Activated T-cell treated with anti-CD3 and anti-CD28 coated beads, Interleukin-2, amount 50 U/mL, for 72 hours (primary cell): ENCODE results near the gene UBTF. TPM values are rescaled to one million over a fixed set of nuclear protein-coding genes. Genes with fewer than 3 reads are reported as not detected.
A peak's percentile ranks its signal among the peaks of the same experiment; 100 is the strongest.
"Not testable (repeated sequence)": the region's sequence is repeated elsewhere in the genome, so short reads cannot be mapped to it uniquely, and the experiment has no call there.

ENCODE experiments used
- ATAC-seq, 2 donors: fragments of 150-1000 bp; cut with Tn5 transposase; replicated peaks in 1 of 2; 2 replicates each; pipeline ENCODE4 v1.10.0; 2021; ENCODE audit warnings: moderate library complexity in 2 of 2, mild to moderate bottlenecking in 1 of 2
- DNase-seq, 2 donors: peaks; one replicate each; pipeline ENCODE4 v3.0.0; 2021 to 2022; ENCODE audit warnings: mixed read lengths in 1 of 2
- H3K27ac Mint-ChIP-seq: one replicate; pipeline ENCODE4 v1.8.0; 2022; ENCODE audit warnings: mild to moderate bottlenecking, moderate library complexity, mixed read lengths
- H3K27me3 Mint-ChIP-seq: one replicate; pipeline ENCODE4 v1.8.0; 2022; ENCODE audit warnings: low read depth, mixed read lengths
- H3K36me3 Mint-ChIP-seq, 2 donors: one replicate each; pipeline ENCODE4 v1.8.0; 2022; ENCODE audit warnings: mixed read lengths in 2 of 2, mild to moderate bottlenecking in 1 of 2; ENCODE audit not compliant: insufficient read depth in 2 of 2
- H3K4me1 Mint-ChIP-seq: one replicate; pipeline ENCODE4 v1.8.0; 2022; ENCODE audit warnings: low read depth, mixed read lengths
- H3K4me3 Mint-ChIP-seq, 2 donors: one replicate each; pipeline ENCODE4 v1.8.0; 2022; ENCODE audit warnings: mild to moderate bottlenecking in 2 of 2, mixed read lengths in 2 of 2, moderate library complexity in 2 of 2
- H3K9me3 Mint-ChIP-seq, 2 donors: one replicate each; pipeline ENCODE4 v1.8.0; 2022; ENCODE audit warnings: mixed read lengths in 2 of 2
- total RNA-seq, 2 donors: library from RNA; stranded (reverse); gene quantifications; one replicate each; pipeline ENCODE4 v1.2.3, GENCODE V29; 2022

UBTF gene
- total RNA-seq, 2 donors from 2014 or later = 105 to 125 TPM

DNA sequence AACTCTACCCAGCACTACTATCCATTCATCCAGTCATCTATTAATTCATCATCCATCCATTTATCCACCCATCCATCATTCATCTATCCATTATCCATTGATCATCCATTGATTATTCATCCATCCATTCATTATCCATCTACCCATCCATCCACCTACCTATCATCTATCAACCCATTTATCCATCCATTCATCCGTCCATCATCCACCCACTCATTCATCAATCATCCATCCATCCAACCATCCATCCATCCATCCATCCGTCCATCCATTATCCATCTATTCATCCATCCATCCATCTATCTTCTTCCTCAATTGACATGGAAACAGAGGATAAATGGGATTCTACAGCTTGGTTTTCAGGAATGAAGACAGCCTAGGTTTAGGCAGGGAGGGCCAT lies 36.4 kb upstream of the UBTF start:
- Mint-ChIP-seq H3K9me3 (no peaks in the 10 kb centered on the region), H3K4me3 (no peak overlapping the region), H3K36me3 (no peaks in the 10 kb centered on the region)

DNA sequence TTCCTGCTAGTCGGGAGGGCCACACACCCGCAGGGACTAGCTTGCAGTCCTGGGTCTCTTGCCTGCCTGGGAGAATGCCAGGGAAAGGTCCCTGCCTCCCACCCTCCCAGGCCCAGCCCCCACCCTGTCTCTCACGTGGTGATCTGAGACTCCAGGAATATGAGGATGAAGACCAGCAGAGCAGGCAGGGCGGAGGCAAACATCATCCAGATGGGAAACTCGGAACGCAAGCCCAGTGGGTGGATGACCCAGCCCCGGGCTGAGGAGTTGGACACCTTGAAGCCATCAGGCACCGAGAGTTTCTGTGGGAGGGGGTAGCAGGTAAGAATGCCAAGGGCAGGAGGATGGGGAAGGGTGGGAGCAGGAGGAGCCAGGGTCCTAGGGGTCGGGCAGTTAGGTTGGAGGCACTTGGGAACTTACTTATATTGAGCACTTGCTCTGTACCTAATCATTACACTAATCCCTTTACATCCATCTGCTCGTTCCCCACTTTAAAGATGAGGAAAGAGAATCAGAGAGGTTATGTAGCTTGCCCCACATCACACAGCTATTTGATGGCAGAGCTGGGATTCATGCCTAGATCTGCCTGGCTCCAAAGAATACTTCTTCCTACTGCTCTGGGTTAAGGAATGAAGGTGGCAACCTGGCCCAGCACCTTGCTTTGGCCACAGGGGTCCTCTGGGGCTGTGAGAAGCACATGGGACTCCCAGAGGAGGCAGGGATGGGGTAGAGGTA lies 35.1 kb upstream of the UBTF start:
- H3K4me3 Mint-ChIP-seq = no peak overlapping the region
- no peak for DNase-seq

More for the DNA sequence above, 36.4 kb upstream of the UBTF start:
- Mint-ChIP-seq H3K27ac (no peak overlapping the region), H3K27me3 (no peaks in the 10 kb centered on the region), H3K4me1 (no peaks in the 10 kb centered on the region)
- DNase-seq (no peak), ATAC-seq (no peak)

DNA sequence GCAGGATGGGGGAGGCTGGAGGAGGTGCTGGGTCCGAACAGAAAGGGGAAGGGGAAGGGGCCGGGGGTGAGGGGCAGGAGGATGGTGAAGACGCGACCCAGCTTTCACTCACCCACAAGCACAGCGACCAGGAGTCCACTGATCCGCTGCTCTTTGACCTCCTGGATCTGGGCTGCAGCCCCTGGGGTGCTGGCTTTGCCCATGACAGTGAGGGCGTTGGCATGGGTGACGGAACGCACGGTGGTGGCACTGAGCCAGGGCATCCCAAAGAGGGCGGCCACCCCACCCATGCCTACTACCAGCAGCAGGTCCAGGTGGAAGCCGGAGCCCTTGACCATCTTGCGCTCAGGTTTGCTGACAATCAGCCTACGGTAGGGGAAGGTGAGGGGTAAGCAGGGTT lies 33.5 kb upstream of the UBTF start:
- no peak overlapping the region for H3K27ac Mint-ChIP-seq
- H3K36me3 Mint-ChIP-seq = no peaks in the 10 kb centered on the region
- no peak for ATAC-seq
- peaks cover 11% of the 10 kb centered on the region for H3K4me1 Mint-ChIP-seq
- no peak overlapping the region for H3K4me3 Mint-ChIP-seq
- H3K9me3 Mint-ChIP-seq = no peaks in the 10 kb centered on the region
- no peaks in the 10 kb centered on the region for H3K27me3 Mint-ChIP-seq
- no peak for DNase-seq

More for the DNA sequence above, 35.1 kb upstream of the UBTF start:
- H3K27ac Mint-ChIP-seq = no peak overlapping the region
- ATAC-seq = no peak
- no peaks in the 10 kb centered on the region for H3K36me3 Mint-ChIP-seq
- H3K9me3 Mint-ChIP-seq = no peaks in the 10 kb centered on the region
- no peaks in the 10 kb centered on the region for H3K4me1 Mint-ChIP-seq
- no peaks in the 10 kb centered on the region for H3K27me3 Mint-ChIP-seq

DNA sequence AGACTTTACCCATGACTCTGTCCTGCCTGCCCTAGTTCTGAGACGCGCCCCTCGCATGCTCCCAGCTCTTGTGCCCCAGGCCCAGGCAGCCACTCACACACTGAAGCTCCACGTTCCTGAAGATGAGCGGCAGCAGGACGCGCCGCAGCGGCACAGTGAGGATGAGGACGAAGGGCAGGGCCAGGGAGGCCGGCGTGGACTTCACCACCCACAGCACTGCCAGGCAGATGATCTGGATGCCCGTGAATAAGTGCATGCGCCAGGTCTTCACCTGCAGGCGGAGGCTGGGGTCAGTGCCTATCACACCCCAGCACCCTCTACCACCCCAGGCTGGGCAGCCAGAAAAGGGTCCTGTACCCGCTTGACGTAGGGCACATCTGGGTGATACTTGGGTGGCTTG lies 31.6 kb upstream of the UBTF start:
- DNase-seq (no peak), ATAC-seq (no peak)
- Mint-ChIP-seq H3K27ac (no peak overlapping the region), H3K9me3 (no peaks in the 10 kb centered on the region), H3K36me3 (no peaks in the 10 kb centered on the region), H3K4me1 (peaks cover 28% of the 10 kb centered on the region), H3K27me3 (no peaks in the 10 kb centered on the region), H3K4me3 (no peak overlapping the region)

DNA sequence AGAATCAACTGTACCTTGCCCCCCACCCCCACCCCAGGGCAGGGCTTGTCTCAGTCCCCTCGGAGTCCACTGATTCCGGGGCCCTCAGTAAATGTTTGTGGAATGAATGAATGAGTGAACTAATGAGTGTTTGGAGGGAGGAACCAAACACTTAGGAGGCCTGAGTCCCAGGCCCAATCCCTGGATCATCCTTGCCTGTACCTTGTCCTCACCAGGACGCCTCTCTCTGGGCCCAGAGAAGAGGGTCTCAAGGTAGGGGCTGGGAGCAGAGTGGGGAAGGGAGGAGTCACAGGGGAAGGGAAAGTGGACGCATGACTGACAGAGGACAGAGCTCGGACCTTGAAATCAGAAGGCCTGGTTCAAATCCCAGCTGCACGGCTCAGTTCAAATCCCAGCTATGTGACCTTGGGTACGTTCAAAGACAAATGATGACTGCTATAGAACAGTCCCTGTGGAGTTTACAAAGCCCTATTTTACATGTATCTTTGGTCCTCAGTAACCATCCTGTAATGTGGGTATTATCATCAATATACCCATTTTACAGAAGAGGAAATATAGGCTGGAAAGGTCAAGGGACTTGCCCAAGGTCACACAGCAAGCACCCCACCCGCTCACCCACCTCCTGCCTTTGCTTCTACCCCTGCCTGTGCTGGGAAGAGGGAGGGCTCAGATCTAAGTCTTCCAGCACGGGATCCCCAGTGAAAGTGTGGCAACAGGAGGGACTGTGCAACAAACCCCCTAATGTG lies 30.2 kb upstream of the UBTF start:
- H3K27me3 Mint-ChIP-seq = no peaks in the 10 kb centered on the region
- H3K4me1 Mint-ChIP-seq = peaks cover 39% of the 10 kb centered on the region
- no peaks in the 10 kb centered on the region for H3K36me3 Mint-ChIP-seq
- no peaks in the 10 kb centered on the region for H3K9me3 Mint-ChIP-seq
- DNase-seq (no peak), ATAC-seq (no peak)
- H3K4me3 Mint-ChIP-seq = no peak overlapping the region
- no peak overlapping the region for H3K27ac Mint-ChIP-seq

DNA sequence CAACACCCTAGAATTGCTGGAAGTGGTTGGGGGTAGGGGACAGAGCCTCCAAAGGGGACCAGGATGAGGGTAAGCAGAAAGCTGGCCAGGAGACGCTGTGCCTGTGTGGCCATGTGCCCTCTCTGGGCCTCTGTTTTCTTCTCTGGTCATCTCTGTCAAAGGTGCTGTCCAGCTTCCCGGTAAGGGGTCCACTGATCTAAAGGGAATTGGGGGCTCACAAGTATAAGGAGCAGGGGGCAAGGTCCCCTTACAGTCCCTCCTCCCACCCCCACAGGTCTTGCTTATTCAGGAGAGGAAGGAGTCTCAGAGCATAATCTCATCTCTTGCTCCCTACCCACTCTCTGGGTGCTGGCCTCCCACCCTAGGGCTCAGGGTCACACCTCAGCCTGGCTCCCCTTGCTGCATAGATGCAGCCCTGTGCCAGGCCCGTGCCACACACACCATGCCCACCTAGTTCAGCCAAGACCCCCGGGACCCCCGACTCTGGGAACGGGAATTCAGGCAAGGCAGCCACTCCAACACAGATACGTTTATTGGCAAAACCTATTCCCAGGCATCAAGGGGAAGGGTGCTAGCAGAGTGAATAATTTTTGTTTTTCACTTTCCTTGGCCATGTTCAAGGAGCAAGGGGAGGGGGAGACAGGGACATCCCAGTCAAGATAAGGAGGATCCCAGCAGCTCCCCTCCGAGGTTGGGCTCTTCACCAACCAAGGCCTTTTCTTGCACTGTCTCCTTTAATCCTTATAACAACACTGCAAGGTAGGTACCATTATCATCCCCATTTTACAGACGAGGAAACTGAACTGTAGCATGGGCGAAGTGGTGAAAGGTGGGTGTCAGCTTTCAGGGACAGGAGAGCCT lies 28.6 kb upstream of the UBTF start:
- Mint-ChIP-seq H3K27ac (no peak overlapping the region), H3K36me3 (no peaks in the 10 kb centered on the region), H3K9me3 (no peaks in the 10 kb centered on the region), H3K4me1 (peaks cover 39% of the 10 kb centered on the region), H3K27me3 (no peaks in the 10 kb centered on the region), H3K4me3 (no peak overlapping the region)
- no peak for ATAC-seq
- DNase-seq = no peak

DNA sequence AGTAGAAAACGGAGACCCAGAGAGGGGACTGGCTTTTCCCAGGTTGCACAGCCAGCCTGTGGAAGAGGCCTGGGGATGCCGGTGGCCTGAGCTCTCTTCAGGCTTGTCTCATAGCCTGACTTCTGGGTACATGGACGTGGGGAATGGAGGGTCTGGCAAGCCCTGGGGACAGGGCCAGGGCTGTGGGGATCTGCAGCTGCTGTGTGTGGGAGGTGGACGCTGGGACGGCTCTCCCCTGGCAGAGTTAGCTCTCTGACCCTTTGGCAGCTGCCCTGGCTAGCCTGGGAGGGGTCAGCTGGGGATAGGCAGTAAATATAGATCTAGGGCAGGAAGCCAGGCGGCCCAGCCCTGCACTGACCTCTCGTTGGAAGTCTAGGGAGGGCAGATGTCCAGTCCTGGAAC lies 28.0 kb upstream of the UBTF start:
- Mint-ChIP-seq H3K9me3 (no peaks in the 10 kb centered on the region), H3K4me3 (no peak overlapping the region), H3K4me1 (peaks cover 39% of the 10 kb centered on the region), H3K27me3 (no peaks in the 10 kb centered on the region), H3K36me3 (no peaks in the 10 kb centered on the region), H3K27ac (no peak overlapping the region)
- ATAC-seq (no peak), DNase-seq (no peak)

DNA sequence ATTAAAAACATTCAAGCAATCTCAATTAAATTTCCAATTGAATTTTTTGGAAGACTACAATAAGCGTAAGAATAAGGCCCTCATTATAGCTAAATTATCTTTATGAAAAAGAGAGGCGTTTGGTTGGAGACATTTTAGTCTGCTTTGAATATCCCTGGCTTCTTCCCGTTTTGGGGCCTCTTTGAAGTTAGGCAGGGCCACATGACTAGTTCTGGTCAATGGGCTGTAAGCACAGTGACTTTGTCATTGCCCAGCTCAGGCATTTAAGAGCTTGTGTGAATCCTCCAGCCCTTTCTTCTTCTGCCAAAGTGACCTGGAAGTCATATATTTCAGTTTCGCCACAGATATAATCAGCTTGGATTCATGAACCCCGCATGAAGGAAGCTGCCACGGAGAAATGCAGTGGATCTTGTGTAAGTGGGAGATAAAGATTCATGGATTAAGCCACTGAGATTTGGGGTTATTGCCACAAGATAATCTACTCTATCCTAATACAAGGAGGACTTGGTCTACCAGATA lies 21.7 kb upstream of the UBTF start:
- Mint-ChIP-seq H3K4me1 (peaks cover 12% of the 10 kb centered on the region), H3K27me3 (no peaks in the 10 kb centered on the region), H3K4me3 (no peak overlapping the region), H3K9me3 (no peaks in the 10 kb centered on the region), H3K36me3 (no peaks in the 10 kb centered on the region), H3K27ac (no peak overlapping the region)
- DNase-seq (no peak), ATAC-seq (no peak)

DNA sequence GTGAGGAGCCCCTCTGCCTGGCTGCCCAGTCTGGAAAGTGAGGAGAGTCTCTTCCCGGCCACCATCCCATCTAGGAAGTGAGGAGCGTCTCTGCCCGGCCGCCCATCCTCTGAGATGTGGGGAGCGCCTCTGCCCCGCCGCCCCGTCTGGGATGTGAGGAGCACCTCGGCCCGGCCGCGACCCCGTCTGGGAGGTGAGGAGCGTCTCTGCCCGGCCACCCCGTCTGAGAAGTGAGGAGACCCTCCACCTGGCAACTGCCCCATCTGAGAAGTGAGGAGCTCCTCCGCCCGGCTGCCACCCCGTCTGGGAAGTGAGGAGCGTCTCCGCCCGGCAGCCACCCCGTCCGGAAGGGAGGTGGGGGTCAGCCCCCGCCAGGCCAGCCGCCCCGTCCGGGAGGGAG lies 18.4 kb upstream of the UBTF start:
- H3K27me3 Mint-ChIP-seq = not testable (repeated sequence)

DNA sequence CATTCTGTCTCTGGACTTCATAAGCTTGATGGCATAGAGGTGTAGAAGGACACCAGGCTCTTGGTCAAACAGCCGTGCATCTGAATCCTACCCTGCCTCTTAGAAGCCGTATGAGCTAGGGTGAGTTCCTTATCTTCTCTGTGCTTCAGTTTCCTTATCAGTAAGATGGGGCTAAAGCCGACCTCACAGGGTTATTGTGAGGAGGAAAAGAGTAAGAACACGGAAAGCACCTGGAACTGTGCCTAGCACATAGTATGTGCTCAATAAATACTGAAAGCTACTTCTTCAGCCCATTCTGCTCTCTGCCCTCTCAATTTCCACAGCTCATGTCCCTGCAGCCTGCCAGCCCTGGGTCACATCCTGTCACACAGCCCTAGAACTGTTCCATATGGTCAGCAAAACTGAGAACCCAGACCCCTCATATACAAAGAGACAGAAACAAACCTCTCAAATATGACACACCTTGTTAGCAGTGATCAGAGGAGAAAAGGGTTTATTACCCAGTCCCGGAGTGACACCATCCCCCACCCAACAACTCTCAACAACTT lies 17.0 kb upstream of the UBTF start:
- ATAC-seq (peak in 1 of 2 donors; percentile 35), DNase-seq (no peak)
- Mint-ChIP-seq H3K4me1 (peaks cover 12% of the 10 kb centered on the region), H3K27me3 (no peaks in the 10 kb centered on the region), H3K9me3 (no peaks in the 10 kb centered on the region), H3K36me3 (no peaks in the 10 kb centered on the region), H3K27ac (no peak overlapping the region), H3K4me3 (no peak overlapping the region)

More for the DNA sequence above, 18.4 kb upstream of the UBTF start:
- not testable (repeated sequence) for H3K4me3 Mint-ChIP-seq, DNase-seq, H3K27ac Mint-ChIP-seq, ATAC-seq, H3K36me3 Mint-ChIP-seq, H3K9me3 Mint-ChIP-seq
- H3K4me1 Mint-ChIP-seq = peaks cover 12% of the 10 kb centered on the region

DNA sequence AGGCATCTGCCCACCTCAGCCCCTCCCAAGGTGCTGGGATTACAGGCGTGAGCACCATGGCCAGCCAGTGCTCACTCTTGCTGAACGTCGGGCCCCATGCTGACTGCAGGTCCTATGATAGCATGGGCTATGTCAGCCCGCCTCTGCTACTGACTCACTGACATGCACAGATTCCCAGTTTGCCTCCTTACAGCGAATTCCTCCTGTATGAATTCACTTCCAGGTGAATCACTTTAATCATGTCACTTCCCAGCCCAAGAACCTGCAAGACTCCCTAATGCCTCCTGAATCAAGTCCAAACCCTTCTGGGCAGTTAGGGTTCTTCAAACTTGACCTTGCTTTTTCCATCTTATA lies 16.1 kb upstream of the UBTF start:
- Mint-ChIP-seq H3K9me3 (no peaks in the 10 kb centered on the region), H3K27ac (no peak overlapping the region), H3K4me3 (no peak overlapping the region), H3K4me1 (peaks cover 12% of the 10 kb centered on the region), H3K36me3 (no peaks in the 10 kb centered on the region), H3K27me3 (no peaks in the 10 kb centered on the region)
- ATAC-seq (no peak), DNase-seq (no peak)

DNA sequence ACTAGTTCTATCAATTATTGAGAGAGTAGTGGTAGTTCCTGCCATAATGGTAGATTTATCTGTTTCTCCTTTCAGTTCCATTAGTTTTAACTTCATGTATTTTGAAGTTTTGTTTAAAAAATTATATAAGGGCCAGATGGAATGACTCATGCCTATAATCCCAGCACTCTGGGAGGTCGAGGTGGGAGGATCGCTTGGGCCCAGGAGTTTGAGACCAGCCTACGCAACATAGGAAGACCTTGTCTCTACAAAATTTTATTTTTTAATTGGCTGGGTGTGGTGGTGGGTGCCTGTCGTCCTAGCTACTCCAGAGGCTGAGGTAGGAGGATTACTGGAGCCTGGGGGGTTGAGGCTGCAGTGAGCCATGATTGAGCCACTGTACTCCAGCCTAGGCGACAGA lies 14.1 kb upstream of the UBTF start:
- ATAC-seq = no peak
- Mint-ChIP-seq H3K4me3 (no peak overlapping the region), H3K27ac (no peak overlapping the region), H3K9me3 (no peaks in the 10 kb centered on the region), H3K27me3 (no peaks in the 10 kb centered on the region), H3K36me3 (no peaks in the 10 kb centered on the region), H3K4me1 (peaks cover 12% of the 10 kb centered on the region)
- DNase-seq = no peak

DNA sequence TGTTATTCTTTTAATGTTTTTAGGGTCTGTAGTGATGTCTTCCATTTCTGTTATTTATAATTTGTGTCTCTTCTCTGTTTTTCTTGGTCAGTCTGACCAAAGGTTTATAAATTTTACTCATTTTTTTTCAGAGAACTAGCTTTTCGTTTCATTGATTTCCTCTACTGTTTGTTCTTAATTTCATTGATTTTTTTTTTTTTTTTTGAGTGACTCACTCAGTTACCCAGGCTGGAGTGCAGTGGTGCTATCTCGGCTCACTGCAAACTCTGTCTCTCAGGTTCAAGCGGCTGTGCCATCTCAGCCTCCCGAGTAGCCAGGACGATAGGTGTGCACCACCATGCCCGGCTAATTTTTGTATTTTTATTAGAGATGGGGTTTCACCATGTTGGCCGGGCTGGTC lies 12.6 kb upstream of the UBTF start:
- Mint-ChIP-seq H3K4me3 (no peak overlapping the region), H3K4me1 (peaks cover 12% of the 10 kb centered on the region), H3K9me3 (no peaks in the 10 kb centered on the region), H3K27me3 (no peaks in the 10 kb centered on the region), H3K27ac (no peak overlapping the region), H3K36me3 (no peaks in the 10 kb centered on the region)
- DNase-seq (no peak), ATAC-seq (no peak)
